Left ventricle myocardium inferior (tissue), 1 donor: ENCODE measurements around the gene CHST3. TPM values are rescaled to one million over a fixed set of nuclear protein-coding genes. Genes with fewer than 3 reads are reported as not detected.

Source experiments
- DNase-seq: peaks from one replicate; pipeline ENCODE4 v3.0.0-alpha.2; 2020
- H3K27ac ChIP-seq: fragments of 200-600 bp; replicated peaks from 2 replicates; pipeline ENCODE4 v1.8.0; 2021
- H3K27me3 ChIP-seq: fragments of 200-600 bp; 2 replicates; pipeline ENCODE4 v1.8.0; 2021; ENCODE audit warnings: low read depth
- H3K36me3 ChIP-seq: fragments of 200-600 bp; 2 replicates; pipeline ENCODE4 v1.8.0; 2021
- H3K4me1 ChIP-seq: fragments of 200-600 bp; 2 replicates; pipeline ENCODE4 v1.8.0; 2021
- H3K4me3 ChIP-seq: fragments of 200-600 bp; 2 replicates; pipeline ENCODE4 v1.8.0; 2021; ENCODE audit warnings: mild to moderate bottlenecking, moderate library complexity
- H3K9me3 ChIP-seq: fragments of 200-600 bp; replicated peaks from 2 replicates; pipeline ENCODE4 v1.8.0; 2021
- CTCF ChIP-seq: fragments of 200-600 bp; IDR thresholded peaks from 2 replicates; pipeline ENCODE4 v1.8.0; 2021; ENCODE audit warnings: antibody characterized with exemption, mild to moderate bottlenecking, borderline replicate concordance
- intact Hi-C: fragments of 100-400 bp; cut with micrococcal nuclease; formaldehyde crosslinking; loops from one replicate; pipeline ENCODE4 v1.11.0; 2022
- total RNA-seq: library from RNA; stranded (reverse); fragmentation: NEBNext Ultra II Directional; extraction: Animal tissue kit (Norgen Biotek cat#: 25700); gene quantifications from one replicate; pipeline ENCODE4 v1.2.1, GENCODE V29; 2021
- donor health status: DM: no; HTN: yes; CAD: no; lungs with severe emphysema.

CHST3 gene
- total RNA-seq, 1 donor from 2014 or later, result 18.0 TPM

GRCh38 chr10:71940752-71941151 is 23.4 kb upstream of the CHST3 start:
- Histone ChIP-seq H3K9me3 (peaks cover 34% of the 10 kb centered on the region), H3K36me3 (no peaks in the 10 kb centered on the region), H3K27ac (no peak overlapping the region), H3K27me3 (no peaks in the 10 kb centered on the region), H3K4me3 (no peak overlapping the region), H3K4me1 (no peaks in the 10 kb centered on the region)
- TF ChIP-seq CTCF, result no peak
- intact Hi-C loops, result no loop called here
- no peak for DNase-seq

DNA sequence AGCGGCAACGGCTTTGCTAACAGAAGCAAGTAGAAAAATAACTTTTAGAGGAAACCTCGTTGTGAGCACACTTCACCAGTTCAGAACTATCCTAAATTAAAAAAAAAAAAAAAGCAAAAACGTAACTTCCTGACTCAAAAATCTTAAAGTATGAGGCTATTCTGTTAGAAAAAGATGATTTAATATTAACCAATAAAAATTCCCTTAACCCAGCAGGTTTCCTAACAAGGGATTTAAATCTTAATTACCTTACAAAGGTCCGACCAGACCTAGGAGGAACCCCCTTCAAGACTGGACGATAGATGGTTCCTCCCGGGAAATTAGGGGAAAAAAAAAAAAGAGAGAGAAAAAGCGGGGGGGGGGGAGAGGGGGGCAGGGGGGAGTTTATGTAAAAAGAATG is 22.9 kb upstream of the CHST3 start:
- no peak overlapping the region for H3K27ac ChIP-seq
- no peaks in the 10 kb centered on the region for H3K4me1 ChIP-seq
- H3K27me3 ChIP-seq, result no peaks in the 10 kb centered on the region
- intact Hi-C loops, result no loop called here
- no peak for TF ChIP-seq CTCF
- DNase-seq, result no peak
- no peaks in the 10 kb centered on the region for H3K36me3 ChIP-seq
- H3K9me3 ChIP-seq, result peaks cover 40% of the 10 kb centered on the region
- H3K4me3 ChIP-seq, result no peak overlapping the region

DNA sequence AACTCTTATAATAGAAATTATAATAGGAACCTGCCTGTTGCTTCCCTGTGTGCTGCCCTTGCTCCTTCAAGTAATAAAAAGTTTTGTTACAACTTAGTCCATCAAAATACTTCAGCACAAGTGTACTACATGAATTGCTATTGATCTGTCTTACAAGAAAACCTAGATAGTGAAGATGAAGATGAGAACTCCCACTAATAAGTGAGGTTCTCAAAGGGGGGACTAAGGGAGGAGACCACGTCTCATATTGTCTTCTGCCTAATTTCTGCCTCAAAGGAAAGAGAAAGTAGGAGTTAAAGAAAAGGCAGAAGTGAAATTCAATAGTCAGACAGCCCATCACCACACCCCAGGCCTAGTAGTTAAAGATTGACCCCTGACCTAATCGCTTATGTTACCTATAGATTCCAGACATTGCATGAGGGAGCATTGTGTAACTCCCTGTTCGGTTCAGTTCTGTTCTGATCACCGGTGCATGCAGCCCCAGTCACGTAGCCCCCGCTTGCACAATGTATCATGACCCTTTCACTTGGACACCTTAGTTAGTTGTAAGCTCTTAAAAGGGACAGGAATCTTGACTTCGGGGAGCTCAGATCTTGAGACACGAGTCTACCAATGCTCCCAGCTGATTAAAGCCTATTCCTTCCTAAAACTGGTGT is 18.2 kb upstream of the CHST3 start:
- no peaks in the 10 kb centered on the region for H3K27me3 ChIP-seq
- H3K27ac ChIP-seq, result no peak overlapping the region
- TF ChIP-seq CTCF, result no peak
- H3K36me3 ChIP-seq, result no peaks in the 10 kb centered on the region
- no peaks in the 10 kb centered on the region for H3K4me1 ChIP-seq
- H3K4me3 ChIP-seq, result no peak overlapping the region
- no peak for DNase-seq
- intact Hi-C loops, result no loop called here
- peaks cover 54% of the 10 kb centered on the region for H3K9me3 ChIP-seq

GRCh38 chr10:71946700-71947099 is 17.5 kb upstream of the CHST3 start:
- no peak for TF ChIP-seq CTCF
- no peak for DNase-seq
- H3K27ac ChIP-seq, result no peak overlapping the region
- intact Hi-C loops, result no loop called here
- no peaks in the 10 kb centered on the region for H3K4me1 ChIP-seq
- H3K27me3 ChIP-seq, result no peaks in the 10 kb centered on the region
- peaks cover 54% of the 10 kb centered on the region for H3K9me3 ChIP-seq
- H3K36me3 ChIP-seq, result no peaks in the 10 kb centered on the region
- no peak overlapping the region for H3K4me3 ChIP-seq

- Histone ChIP-seq H3K4me1 (no peaks in the 10 kb centered on the region), H3K4me3 (no peak overlapping the region), H3K27me3 (no peaks in the 10 kb centered on the region), H3K36me3 (no peaks in the 10 kb centered on the region), H3K9me3 (peaks cover 44% of the 10 kb centered on the region), H3K27ac (no peak overlapping the region)
- TF ChIP-seq CTCF, result no peak
- intact Hi-C loops, result no loop called here
- no peak for DNase-seq
These were observed 15.6 kb upstream of the CHST3 start for GRCh38 chr10:71948496-71949067.
